ENCODE results near the gene GRM2.

Gene GRM2

GRCh38 chr3:51691021-51691420 lies 15.8 kb upstream of the GRM2 start:
- Histone ChIP-seq H3K4me1 (ENCODE audit: control insufficient read depth, insufficient read depth, low read length, poor library complexity, severe bottlenecking) (peaks cover 26% of the 10 kb centered on the region), H3K36me3 (ENCODE audit: control insufficient read depth, insufficient read depth, low read length) (peaks cover 13% of the 10 kb centered on the region), H3K9me3 (ENCODE audit: control insufficient read depth, low read length) (no peaks in the 10 kb centered on the region), H3K4me3 (ENCODE audit: extremely low read depth, insufficient read depth, low read length, poor library complexity, severe bottlenecking) (no peak overlapping the region), H3K27ac (ENCODE audit: low read depth, low read length, severe bottlenecking) (no peak overlapping the region)
- 90 to 91% methylated on average over 2 to 4 of the region's 5 CpGs for WGBS, 2 experiments (ENCODE audit: insufficient coverage in 2 of 2)

DNA sequence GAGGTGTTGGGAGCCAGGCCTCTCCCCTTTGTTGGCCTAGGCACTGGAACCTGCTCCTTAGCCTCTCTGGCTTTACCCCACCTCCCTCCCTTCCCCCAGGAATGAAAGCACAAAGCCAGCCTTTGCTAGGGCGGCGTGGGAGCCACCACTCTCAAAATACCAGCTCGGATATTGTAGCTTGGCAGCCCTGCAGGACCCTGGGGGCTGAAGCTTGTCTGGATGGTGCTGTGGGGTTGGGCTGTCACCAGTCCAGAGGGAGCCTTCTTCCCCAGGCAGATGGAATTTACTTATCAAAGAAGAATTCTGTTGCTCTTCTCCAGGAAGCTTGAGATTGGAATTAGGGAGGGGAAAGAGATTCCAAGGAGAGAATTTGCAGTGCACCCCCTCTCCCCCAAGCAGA lies 14.9 kb upstream of the GRM2 start:
- WGBS, 2 experiments (ENCODE audit: insufficient coverage in 2 of 2): 20 to 57% methylated on average over 1 to 2 of the region's 3 CpGs
- no peaks in the 10 kb centered on the region for H3K9me3 ChIP-seq (ENCODE audit: control insufficient read depth, low read length)
- no peak overlapping the region for H3K27ac ChIP-seq (ENCODE audit: low read depth, low read length, severe bottlenecking)
- H3K36me3 ChIP-seq (ENCODE audit: control insufficient read depth, insufficient read depth, low read length): peaks cover 13% of the 10 kb centered on the region
- H3K4me3 ChIP-seq (ENCODE audit: extremely low read depth, insufficient read depth, low read length, poor library complexity, severe bottlenecking): no peak overlapping the region
- H3K4me1 ChIP-seq (ENCODE audit: control insufficient read depth, insufficient read depth, low read length, poor library complexity, severe bottlenecking): peaks cover 16% of the 10 kb centered on the region

- Histone ChIP-seq H3K4me3 (ENCODE audit: extremely low read depth, insufficient read depth, low read length, poor library complexity, severe bottlenecking) (no peak overlapping the region), H3K27ac (ENCODE audit: low read depth, low read length, severe bottlenecking) (no peak overlapping the region), H3K4me1 (ENCODE audit: control insufficient read depth, insufficient read depth, low read length, poor library complexity, severe bottlenecking) (peaks cover 6% of the 10 kb centered on the region), H3K9me3 (ENCODE audit: control insufficient read depth, low read length) (no peaks in the 10 kb centered on the region), H3K36me3 (ENCODE audit: control insufficient read depth, insufficient read depth, low read length) (peaks cover 13% of the 10 kb centered on the region)
- whole genome bisulfite sequencing, 2 experiments (ENCODE audit: insufficient coverage in 2 of 2): 86 to 87% methylated on average over 4 to 8 of the region's 8 CpGs
Observed at GRCh38 chr3:51692980-51693395, 13.9 kb upstream of the GRM2 start.

DNA sequence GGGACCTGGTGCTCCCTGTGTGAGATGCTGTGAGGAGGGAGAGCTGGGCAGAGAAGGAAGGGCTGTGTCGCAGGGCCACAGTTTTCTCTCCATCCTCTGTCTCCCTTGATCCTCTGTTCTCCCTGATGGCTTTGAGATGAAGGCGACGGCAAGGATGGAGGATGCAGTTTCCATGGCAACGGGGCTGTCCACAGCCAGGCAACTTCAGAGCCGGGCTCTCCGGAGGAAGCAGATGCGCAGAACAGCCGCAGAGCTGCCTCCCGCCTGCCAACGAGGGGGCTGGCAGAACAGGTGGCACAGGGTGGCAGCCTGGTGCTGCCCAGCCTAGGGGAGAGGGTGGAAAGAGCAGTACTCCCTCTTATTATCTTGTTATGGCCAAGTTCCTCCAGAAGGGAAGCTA lies 9.9 kb upstream of the GRM2 start:
- Histone ChIP-seq H3K4me1 (ENCODE audit: control insufficient read depth, insufficient read depth, low read length, poor library complexity, severe bottlenecking) (no peaks in the 10 kb centered on the region), H3K27ac (ENCODE audit: low read depth, low read length, severe bottlenecking) (no peak overlapping the region)

GRCh38 chr3:51698209-51698608 lies 8.7 kb upstream of the GRM2 start:
- no peak overlapping the region for H3K27ac ChIP-seq (ENCODE audit: low read depth, low read length, severe bottlenecking)
- no peaks in the 10 kb centered on the region for H3K36me3 ChIP-seq (ENCODE audit: control insufficient read depth, insufficient read depth, low read length)
- no peaks in the 10 kb centered on the region for H3K9me3 ChIP-seq (ENCODE audit: control insufficient read depth, low read length)
- H3K4me3 ChIP-seq (ENCODE audit: extremely low read depth, insufficient read depth, low read length, poor library complexity, severe bottlenecking): no peak overlapping the region
- WGBS, 2 experiments (ENCODE audit: insufficient coverage in 2 of 2): 86 to 89% methylated on average over 5 to 6 of the region's 6 CpGs
- no peaks in the 10 kb centered on the region for H3K4me1 ChIP-seq (ENCODE audit: control insufficient read depth, insufficient read depth, low read length, poor library complexity, severe bottlenecking)

More for the DNA sequence above, 9.9 kb upstream of the GRM2 start:
- no peaks in the 10 kb centered on the region for H3K36me3 ChIP-seq (ENCODE audit: control insufficient read depth, insufficient read depth, low read length)
- no peaks in the 10 kb centered on the region for H3K9me3 ChIP-seq (ENCODE audit: control insufficient read depth, low read length)
- WGBS, 2 experiments (ENCODE audit: insufficient coverage in 2 of 2): 94 to 98% methylated on average over 9 of the region's 10 CpGs
- H3K4me3 ChIP-seq (ENCODE audit: extremely low read depth, insufficient read depth, low read length, poor library complexity, severe bottlenecking): no peak overlapping the region

- Histone ChIP-seq H3K4me3 (ENCODE audit: extremely low read depth, insufficient read depth, low read length, poor library complexity, severe bottlenecking) (no peak overlapping the region), H3K36me3 (ENCODE audit: control insufficient read depth, insufficient read depth, low read length) (no peaks in the 10 kb centered on the region), H3K4me1 (ENCODE audit: control insufficient read depth, insufficient read depth, low read length, poor library complexity, severe bottlenecking) (no peaks in the 10 kb centered on the region), H3K27ac (ENCODE audit: low read depth, low read length, severe bottlenecking) (no peak overlapping the region), H3K9me3 (ENCODE audit: control insufficient read depth, low read length) (no peaks in the 10 kb centered on the region)
- 100% methylated on average over 1 of the region's 2 CpGs for WGBS, 2 experiments (ENCODE audit: insufficient coverage in 2 of 2)
Observed at GRCh38 chr3:51700403-51700802, 6.5 kb upstream of the GRM2 start.

- no peaks in the 10 kb centered on the region for H3K36me3 ChIP-seq (ENCODE audit: control insufficient read depth, insufficient read depth, low read length)
- H3K9me3 ChIP-seq (ENCODE audit: control insufficient read depth, low read length): no peaks in the 10 kb centered on the region
- H3K4me3 ChIP-seq (ENCODE audit: extremely low read depth, insufficient read depth, low read length, poor library complexity, severe bottlenecking): no peak overlapping the region
- H3K27ac ChIP-seq (ENCODE audit: low read depth, low read length, severe bottlenecking): no peak overlapping the region
- H3K4me1 ChIP-seq (ENCODE audit: control insufficient read depth, insufficient read depth, low read length, poor library complexity, severe bottlenecking): no peaks in the 10 kb centered on the region
- WGBS, 2 experiments (ENCODE audit: insufficient coverage in 2 of 2): 92% methylated on average over 1 of the region's 2 CpGs; no CpG with 5 or more reads in 1 of the 2 experiments
Observed at GRCh38 chr3:51702156-51702555, 4.7 kb upstream of the GRM2 start.

- WGBS, 2 experiments (ENCODE audit: insufficient coverage in 2 of 2): 16 to 25% methylated on average over 4 to 5 of the region's 6 CpGs
- H3K36me3 ChIP-seq (ENCODE audit: control insufficient read depth, insufficient read depth, low read length): no peaks in the 10 kb centered on the region
- H3K9me3 ChIP-seq (ENCODE audit: control insufficient read depth, low read length): no peaks in the 10 kb centered on the region
- peaks cover 4% of the 10 kb centered on the region for H3K4me1 ChIP-seq (ENCODE audit: control insufficient read depth, insufficient read depth, low read length, poor library complexity, severe bottlenecking)
- no peak overlapping the region for H3K4me3 ChIP-seq (ENCODE audit: extremely low read depth, insufficient read depth, low read length, poor library complexity, severe bottlenecking)
- no peak overlapping the region for H3K27ac ChIP-seq (ENCODE audit: low read depth, low read length, severe bottlenecking)
Observed at GRCh38 chr3:51703068-51703760, 3.7 kb upstream of the GRM2 start.

GRCh38 chr3:51703761-51704510 lies 2.9 kb upstream of the GRM2 start:
- WGBS, 2 experiments (ENCODE audit: insufficient coverage in 2 of 2): 30 to 35% methylated on average over 11 of the region's 12 CpGs
- H3K4me3 ChIP-seq (ENCODE audit: extremely low read depth, insufficient read depth, low read length, poor library complexity, severe bottlenecking): no peak overlapping the region
- no peak overlapping the region for H3K27ac ChIP-seq (ENCODE audit: low read depth, low read length, severe bottlenecking)
- peaks cover 4% of the 10 kb centered on the region for H3K4me1 ChIP-seq (ENCODE audit: control insufficient read depth, insufficient read depth, low read length, poor library complexity, severe bottlenecking)
- no peaks in the 10 kb centered on the region for H3K36me3 ChIP-seq (ENCODE audit: control insufficient read depth, insufficient read depth, low read length)
- no peaks in the 10 kb centered on the region for H3K9me3 ChIP-seq (ENCODE audit: control insufficient read depth, low read length)

DNA sequence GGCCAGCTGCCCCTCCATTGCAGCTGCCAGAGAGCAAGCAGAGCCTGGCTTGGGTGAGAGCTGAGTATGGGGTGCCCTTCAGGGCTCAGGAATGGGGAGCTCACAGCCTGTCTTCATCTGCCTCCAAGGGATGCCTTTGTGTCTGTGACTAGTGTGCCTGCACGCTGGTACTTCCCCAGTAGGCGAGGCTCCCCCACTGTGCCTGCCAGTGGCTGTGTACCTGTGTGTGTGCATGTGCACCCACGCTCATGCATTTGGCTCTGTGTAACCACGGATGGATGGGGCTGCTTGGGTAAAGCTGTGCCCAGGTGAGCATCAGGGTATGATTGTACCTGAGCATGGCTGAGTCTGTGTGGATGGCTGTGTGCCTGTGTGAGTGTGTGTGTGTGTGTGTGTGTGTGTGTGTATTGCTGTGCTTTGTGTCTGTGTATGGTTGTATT lies 2.3 kb upstream of the GRM2 start:
- H3K9me3 ChIP-seq (ENCODE audit: control insufficient read depth, low read length): no peaks in the 10 kb centered on the region
- H3K36me3 ChIP-seq (ENCODE audit: control insufficient read depth, insufficient read depth, low read length): no peaks in the 10 kb centered on the region
- WGBS, 2 experiments (ENCODE audit: insufficient coverage in 2 of 2): 86 to 98% methylated on average over 4 of the region's 4 CpGs
- no peak overlapping the region for H3K27ac ChIP-seq (ENCODE audit: low read depth, low read length, severe bottlenecking)
- peaks cover 4% of the 10 kb centered on the region for H3K4me1 ChIP-seq (ENCODE audit: control insufficient read depth, insufficient read depth, low read length, poor library complexity, severe bottlenecking)
- no peak overlapping the region for H3K4me3 ChIP-seq (ENCODE audit: extremely low read depth, insufficient read depth, low read length, poor library complexity, severe bottlenecking)
